Measurements from ENCODE around the gene CAMTA1. TPM values are rescaled to one million over a fixed set of nuclear protein-coding genes. Genes with fewer than 3 reads are reported as not detected.

Gene CAMTA1
- total RNA-seq, 3 donors from 2014 or later = 73.4 to 114 (median 82.6) TPM

- intact Hi-C loops (cut with DNase I, micrococcal nuclease) = no loop called here
- no peaks in the 10 kb centered on the region for H3K4me1 ChIP-seq (ENCODE audit: low read depth)
- no peaks in the 10 kb centered on the region for H3K9me3 ChIP-seq
- no peak overlapping the region for H3K4me3 ChIP-seq
- ATAC-seq (no peak), DNase-seq (no peak)
- TF ChIP-seq CTCF (IDR thresholded peaks at IDR 0.05) = no peak
- H3K36me3 ChIP-seq (ENCODE audit: low read depth) = no peaks in the 10 kb centered on the region
These were observed 975.8 kb downstream of the CAMTA1 start for GRCh38 chr1:7761103-7761502.

- ATAC-seq = no peak
- intact Hi-C loops (cut with DNase I, micrococcal nuclease) = no loop called here
- TF ChIP-seq CTCF (IDR thresholded peaks at IDR 0.05) = no peak
- H3K4me3 ChIP-seq = no peak overlapping the region
- DNase-seq = no peak
- H3K36me3 ChIP-seq (ENCODE audit: low read depth) = no peaks in the 10 kb centered on the region
- H3K9me3 ChIP-seq = no peaks in the 10 kb centered on the region
- H3K4me1 ChIP-seq (ENCODE audit: low read depth) = peaks cover 4% of the 10 kb centered on the region
These were observed 981.9 kb downstream of the CAMTA1 start for GRCh38 chr1:7767176-7767575.

- intact Hi-C loops (cut with DNase I, micrococcal nuclease) = no loop called here
- ATAC-seq = no peak
- no peaks in the 10 kb centered on the region for H3K9me3 ChIP-seq
These were observed 983.3 kb downstream of the CAMTA1 start for GRCh38 chr1:7768583-7768982.

GRCh38 chr1:7769673-7770412 lies 984.6 kb downstream of the CAMTA1 start:
- intact Hi-C loops (cut with DNase I, micrococcal nuclease) = no loop called here
- H3K9me3 ChIP-seq = no peaks in the 10 kb centered on the region
- H3K4me3 ChIP-seq = no peak overlapping the region
- H3K4me1 ChIP-seq (ENCODE audit: low read depth) = peaks cover 11% of the 10 kb centered on the region
- DNase-seq (no peak), ATAC-seq (no peak)
- TF ChIP-seq CTCF (IDR thresholded peaks at IDR 0.05) = no peak
- H3K36me3 ChIP-seq (ENCODE audit: low read depth) = no peaks in the 10 kb centered on the region

More at GRCh38 chr1:7768583-7768982, 983.3 kb downstream of the CAMTA1 start:
- Histone ChIP-seq H3K4me3 (no peak overlapping the region), H3K4me1 (ENCODE audit: low read depth) (peaks cover 11% of the 10 kb centered on the region), H3K36me3 (ENCODE audit: low read depth) (no peaks in the 10 kb centered on the region)
- no peak for TF ChIP-seq CTCF (IDR thresholded peaks at IDR 0.05)
- DNase-seq = no peak

- H3K36me3 ChIP-seq (ENCODE audit: low read depth) = no peaks in the 10 kb centered on the region
- peak overlapping the region; percentile 82 for H3K4me3 ChIP-seq
- intact Hi-C loops (cut with DNase I, micrococcal nuclease) = no loop called here
- H3K4me1 ChIP-seq (ENCODE audit: low read depth) = peaks cover 11% of the 10 kb centered on the region
- TF ChIP-seq CTCF (IDR thresholded peaks at IDR 0.05) = no peak
- H3K9me3 ChIP-seq = no peaks in the 10 kb centered on the region
- DNase-seq = no peak
- ATAC-seq = peak; percentile 28
These were observed 985.4 kb downstream of the CAMTA1 start for GRCh38 chr1:7770669-7770996.

All from mucosa of descending colon (tissue), 3 donors.